HEK293 (cell line): ENCODE measurements around the gene GMPPA.

Experiments used
- CTCF ChIA-PET: fragments of 350-600 bp; formaldehyde crosslinking; extraction: SDS; loops from one replicate; lab custom pipeline; 2021; ENCODE audit warnings: antibody characterized with exemption; lab: Yijun Ruan, JAX
- POLR2A ChIA-PET: fragments of 300-600 bp; formaldehyde crosslinking; extraction: SDS; loops from one replicate; lab custom pipeline; 2020; ENCODE audit warnings: antibody characterized with exemption, inconsistent platforms; lab: Yijun Ruan, JAX
- H3K27ac ChIP-seq: fragments of 200-500 bp; sonication (Bioruptor generic); 2 replicates; pipeline ENCODE4 v1.5.1; 2014; ENCODE audit warnings: low read depth, low read length, control low read depth, inconsistent platforms; ENCODE audit errors: extremely low read depth
- H3K36me3 ChIP-seq, 2 experiments: fragments of 200-500 bp in 1 of 2; sonication (Bioruptor generic) in 1 of 2; 1 replicate in 1 of 2; 2 replicates in 1 of 2; pipeline ENCODE4 v1.5.1; 2014 to 2017; ENCODE audit warnings: inconsistent platforms in 2 of 2, low read length in 2 of 2; ENCODE audit not compliant: control insufficient read depth in 2 of 2, insufficient read depth in 1 of 2
- H3K4me1 ChIP-seq: fragments of 200-500 bp; sonication (Bioruptor generic); 2 replicates; pipeline ENCODE4 v1.5.1; 2014; ENCODE audit warnings: mild to moderate bottlenecking, low read length, inconsistent platforms; ENCODE audit not compliant: control insufficient read depth, insufficient read depth
- H3K4me3 ChIP-seq: 2 replicates; pipeline ENCODE4 v1.5.1; 2011; ENCODE audit warnings: low read depth, mild to moderate bottlenecking, control low read depth, low read length, moderate library complexity
- H3K9me3 ChIP-seq: fragments of 200-500 bp; sonication (Bioruptor generic); 2 replicates; pipeline ENCODE4 v1.5.1; 2014; ENCODE audit warnings: low read depth, low read length, inconsistent platforms; ENCODE audit not compliant: control insufficient read depth, insufficient read depth
- GLIS1 ChIP-seq: fragments of 450-650 bp; formaldehyde crosslinking; IDR thresholded peaks from 2 replicates; pipeline ENCODE4 v1.5.1; 2016; ENCODE audit warnings: missing biosample characterization, missing genetic modification characterization
- HOXA7 ChIP-seq: sonication (generic); formaldehyde crosslinking; IDR thresholded peaks from 2 replicates; pipeline ENCODE4 v1.8.1; 2022; ENCODE audit warnings: missing genetic modification reagents, borderline replicate concordance
- IKZF3 ChIP-seq: fragments of 450-650 bp; IDR thresholded peaks from 2 replicates; pipeline ENCODE4 v1.5.0; 2018; ENCODE audit warnings: missing biosample characterization, mild to moderate bottlenecking, missing genetic modification characterization, moderate library complexity
- RBAK ChIP-seq: fragments of 450-650 bp; formaldehyde crosslinking; IDR thresholded peaks from 2 replicates; pipeline ENCODE4 v1.5.1; 2016; ENCODE audit warnings: missing biosample characterization, missing genetic modification characterization
- ZBTB1 ChIP-seq: fragments of 450-650 bp; formaldehyde crosslinking; IDR thresholded peaks from 2 replicates; pipeline ENCODE4 v1.5.1; 2016; ENCODE audit warnings: missing biosample characterization, missing genetic modification characterization
- ZFP3 ChIP-seq: fragments of 450-650 bp; formaldehyde crosslinking; IDR thresholded peaks from 2 replicates; pipeline ENCODE4 v1.5.1; 2016; ENCODE audit warnings: low read depth, missing biosample characterization, missing genetic modification characterization
- ZIC2 ChIP-seq: fragments of 450-650 bp; formaldehyde crosslinking; IDR thresholded peaks from 2 replicates; pipeline ENCODE4 v1.5.1; 2016; ENCODE audit warnings: missing biosample characterization, missing genetic modification characterization
- ZNF114 ChIP-seq: fragments of 450-650 bp; formaldehyde crosslinking; IDR thresholded peaks from 2 replicates; pipeline ENCODE4 v1.5.0; 2017; ENCODE audit warnings: missing biosample characterization, missing genetic modification characterization
- ZNF138 ChIP-seq: fragments of 450-650 bp; formaldehyde crosslinking; IDR thresholded peaks from 2 replicates; pipeline ENCODE4 v1.5.1; 2016; ENCODE audit warnings: missing biosample characterization, missing genetic modification characterization, borderline replicate concordance
- ZNF174 ChIP-seq: fragments of 450-650 bp; formaldehyde crosslinking; IDR thresholded peaks from 2 replicates; pipeline ENCODE4 v1.5.0; 2017; ENCODE audit warnings: missing biosample characterization, mild to moderate bottlenecking, missing genetic modification characterization
- ZNF175 ChIP-seq: fragments of 450-650 bp; formaldehyde crosslinking; IDR thresholded peaks from 2 replicates; pipeline ENCODE4 v1.5.1; 2016; ENCODE audit warnings: missing biosample characterization, missing genetic modification characterization
- ZNF2 ChIP-seq: fragments of 450-650 bp; formaldehyde crosslinking; IDR thresholded peaks from 2 replicates; pipeline ENCODE4 v1.5.1; 2016; ENCODE audit warnings: missing biosample characterization, missing genetic modification characterization
- ZNF37A ChIP-seq: fragments of 450-650 bp; IDR thresholded peaks from 2 replicates; pipeline ENCODE4 v1.5.1; 2018; ENCODE audit warnings: missing biosample characterization, missing genetic modification characterization
- ZNF510 ChIP-seq: fragments of 450-650 bp; formaldehyde crosslinking; IDR thresholded peaks from 2 replicates; pipeline ENCODE4 v1.5.1; 2018; ENCODE audit warnings: mild to moderate bottlenecking, missing genetic modification characterization, missing biosample characterization; ENCODE audit not compliant: insufficient replicate concordance
- ZNF561 ChIP-seq: fragments of 450-650 bp; IDR thresholded peaks from 2 replicates; pipeline ENCODE4 v1.5.1; 2018; ENCODE audit warnings: missing biosample characterization, missing genetic modification characterization, borderline replicate concordance
- ZNF785 ChIP-seq: fragments of 450-650 bp; formaldehyde crosslinking; IDR thresholded peaks from 2 replicates; pipeline ENCODE4 v1.5.1; 2016; ENCODE audit warnings: missing biosample characterization, missing genetic modification characterization
- ZSCAN23 ChIP-seq: fragments of 450-650 bp; formaldehyde crosslinking; IDR thresholded peaks from 2 replicates; pipeline ENCODE4 v1.5.1; 2016; ENCODE audit warnings: missing biosample characterization, missing genetic modification characterization
- TF ChIP-seq, protein P1 (sequence below): fragments of 450-650 bp; formaldehyde crosslinking; IDR thresholded peaks from 2 replicates; pipeline ENCODE4 v1.5.1; 2016; ENCODE audit warnings: missing biosample characterization, missing genetic modification characterization
- TF ChIP-seq, protein P2 (sequence below): fragments of 450-650 bp; formaldehyde crosslinking; IDR thresholded peaks from 2 replicates; pipeline ENCODE4 v1.5.1; 2016; ENCODE audit warnings: missing biosample characterization, missing genetic modification characterization
- TF ChIP-seq, protein P3 (sequence below): fragments of 450-650 bp; formaldehyde crosslinking; IDR thresholded peaks from 2 replicates; pipeline ENCODE4 v1.5.1; 2016; ENCODE audit warnings: missing biosample characterization, missing genetic modification characterization

The GMPPA gene

DNA sequence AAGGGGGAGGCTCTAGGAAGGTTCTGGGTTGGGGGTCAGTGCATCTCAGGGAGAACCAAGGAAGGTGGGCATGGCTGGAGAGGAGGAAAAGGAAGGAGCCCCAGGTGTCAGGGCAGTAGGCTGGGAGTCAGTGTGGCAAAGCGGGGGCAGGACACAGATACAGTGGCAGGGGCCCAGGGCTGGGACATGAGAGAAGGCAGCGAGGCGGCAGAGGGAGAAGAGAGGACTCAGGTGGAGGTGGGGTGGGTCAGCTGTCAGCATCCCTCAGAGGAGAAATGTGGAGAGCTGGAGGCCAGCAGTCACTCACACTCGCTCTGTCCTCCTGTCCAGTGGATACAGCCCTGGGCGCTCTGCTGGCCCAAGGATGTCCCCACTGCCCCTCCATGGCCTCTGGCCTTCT lies 5.6 kb upstream of the GMPPA start:
- no peak for TF ChIP-seq RBAK (tag by site-specific recombination)
- TF ChIP-seq, protein P1, sequence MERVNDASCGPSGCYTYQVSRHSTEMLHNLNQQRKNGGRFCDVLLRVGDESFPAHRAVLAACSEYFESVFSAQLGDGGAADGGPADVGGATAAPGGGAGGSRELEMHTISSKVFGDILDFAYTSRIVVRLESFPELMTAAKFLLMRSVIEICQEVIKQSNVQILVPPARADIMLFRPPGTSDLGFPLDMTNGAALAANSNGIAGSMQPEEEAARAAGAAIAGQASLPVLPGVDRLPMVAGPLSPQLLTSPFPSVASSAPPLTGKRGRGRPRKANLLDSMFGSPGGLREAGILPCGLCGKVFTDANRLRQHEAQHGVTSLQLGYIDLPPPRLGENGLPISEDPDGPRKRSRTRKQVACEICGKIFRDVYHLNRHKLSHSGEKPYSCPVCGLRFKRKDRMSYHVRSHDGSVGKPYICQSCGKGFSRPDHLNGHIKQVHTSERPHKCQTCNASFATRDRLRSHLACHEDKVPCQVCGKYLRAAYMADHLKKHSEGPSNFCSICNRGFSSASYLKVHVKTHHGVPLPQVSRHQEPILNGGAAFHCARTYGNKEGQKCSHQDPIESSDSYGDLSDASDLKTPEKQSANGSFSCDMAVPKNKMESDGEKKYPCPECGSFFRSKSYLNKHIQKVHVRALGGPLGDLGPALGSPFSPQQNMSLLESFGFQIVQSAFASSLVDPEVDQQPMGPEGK (tag by site-specific recombination), result no peak
- TF ChIP-seq HOXA7 (CRISPR knock-in tag), result no peak
- TF ChIP-seq IKZF3 (tag by site-specific recombination), result no peak
- no peak for TF ChIP-seq ZSCAN23 (tag by site-specific recombination)
- TF ChIP-seq ZNF510 (tag by site-specific recombination), result no peak
- TF ChIP-seq ZNF114, result no peak
- no peak for TF ChIP-seq ZNF37A (tag by site-specific recombination)
- TF ChIP-seq ZFP3, result no peak
- no peak for TF ChIP-seq ZNF174
- no peak for TF ChIP-seq ZBTB1 (tag by site-specific recombination)
- no peak for TF ChIP-seq ZNF561 (tag by site-specific recombination)
- TF ChIP-seq, protein P2, sequence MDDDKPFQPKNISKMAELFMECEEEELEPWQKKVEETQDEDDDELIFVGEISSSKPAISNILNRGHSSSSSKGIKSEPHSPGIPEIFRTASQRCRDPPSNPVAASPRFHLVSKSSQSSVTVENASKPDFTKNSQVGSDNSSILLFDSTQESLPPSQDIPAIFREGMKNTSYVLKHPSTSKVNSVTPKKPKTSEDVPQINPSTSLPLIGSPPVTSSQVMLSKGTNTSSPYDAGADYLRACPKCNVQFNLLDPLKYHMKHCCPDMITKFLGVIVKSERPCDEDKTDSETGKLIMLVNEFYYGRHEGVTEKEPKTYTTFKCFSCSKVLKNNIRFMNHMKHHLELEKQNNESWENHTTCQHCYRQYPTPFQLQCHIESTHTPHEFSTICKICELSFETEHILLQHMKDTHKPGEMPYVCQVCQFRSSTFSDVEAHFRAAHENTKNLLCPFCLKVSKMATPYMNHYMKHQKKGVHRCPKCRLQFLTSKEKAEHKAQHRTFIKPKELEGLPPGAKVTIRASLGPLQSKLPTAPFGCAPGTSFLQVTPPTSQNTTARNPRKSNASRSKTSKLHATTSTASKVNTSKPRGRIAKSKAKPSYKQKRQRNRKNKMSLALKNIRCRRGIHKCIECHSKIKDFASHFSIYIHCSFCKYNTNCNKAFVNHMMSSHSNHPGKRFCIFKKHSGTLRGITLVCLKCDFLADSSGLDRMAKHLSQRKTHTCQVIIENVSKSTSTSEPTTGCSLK, result no peak
- TF ChIP-seq ZNF785 (tag by site-specific recombination), result no peak
- no peak for TF ChIP-seq ZIC2 (tag by site-specific recombination)
- no peak for TF ChIP-seq GLIS1 (tag by site-specific recombination)
- Histone ChIP-seq H3K9me3 (no peaks in the 10 kb centered on the region), H3K4me1 (peaks cover 3% of the 10 kb centered on the region; the same call in 1 of the 2 replicates), H3K36me3 (no peaks in the 10 kb centered on the region), H3K4me3 (no peak overlapping the region), H3K27ac (no peak overlapping the region)
- CTCF ChIA-PET, result interaction anchor here (1.1 to 11.4 kb wide), 6 partner anchors 13 to 91 kb away, joined by 3 to 252 read pairs (median 79); partner anchors contain the start of gene ASIC4
- POLR2A ChIA-PET, result interaction anchor here (0.6 kb wide), 1 partner anchor 35 kb away, joined by 6 read pairs; no protein-coding TSS in a partner anchor

DNA sequence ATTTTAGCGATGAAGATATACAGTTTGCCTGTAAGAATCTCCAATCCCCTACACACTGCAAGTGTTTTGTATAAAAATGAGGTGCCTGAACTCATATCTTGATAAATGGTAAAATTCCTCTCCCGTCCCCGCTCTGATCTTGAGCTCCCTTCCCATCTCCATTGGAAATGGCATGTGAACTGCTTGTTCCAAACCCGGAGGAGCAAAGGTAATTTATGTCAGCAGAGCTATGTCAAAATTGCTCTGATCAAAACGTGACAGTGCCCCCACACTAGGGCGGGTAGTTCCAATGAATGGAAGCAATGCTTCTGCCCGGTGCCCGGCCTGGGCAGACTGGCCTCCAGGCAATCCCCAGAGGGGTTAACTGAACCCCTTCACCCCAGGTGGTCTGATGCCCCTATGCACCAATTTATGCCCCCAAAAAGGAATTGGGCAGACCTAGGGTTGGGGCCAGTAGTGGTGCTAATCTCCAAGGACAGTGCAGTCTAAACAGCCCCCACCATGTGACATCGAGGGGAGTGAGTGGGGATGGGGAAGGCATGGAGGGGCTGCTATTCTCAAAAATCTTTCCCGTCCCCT lies 3.6 kb upstream of the GMPPA start:
- no peak for TF ChIP-seq ZNF2 (tag by site-specific recombination)
- TF ChIP-seq ZNF138 (tag by site-specific recombination), result no peak
- TF ChIP-seq, protein P1 (tag by site-specific recombination), result peak; percentile 39; the same call in 1 of the 2 replicates
- TF ChIP-seq, protein P3, sequence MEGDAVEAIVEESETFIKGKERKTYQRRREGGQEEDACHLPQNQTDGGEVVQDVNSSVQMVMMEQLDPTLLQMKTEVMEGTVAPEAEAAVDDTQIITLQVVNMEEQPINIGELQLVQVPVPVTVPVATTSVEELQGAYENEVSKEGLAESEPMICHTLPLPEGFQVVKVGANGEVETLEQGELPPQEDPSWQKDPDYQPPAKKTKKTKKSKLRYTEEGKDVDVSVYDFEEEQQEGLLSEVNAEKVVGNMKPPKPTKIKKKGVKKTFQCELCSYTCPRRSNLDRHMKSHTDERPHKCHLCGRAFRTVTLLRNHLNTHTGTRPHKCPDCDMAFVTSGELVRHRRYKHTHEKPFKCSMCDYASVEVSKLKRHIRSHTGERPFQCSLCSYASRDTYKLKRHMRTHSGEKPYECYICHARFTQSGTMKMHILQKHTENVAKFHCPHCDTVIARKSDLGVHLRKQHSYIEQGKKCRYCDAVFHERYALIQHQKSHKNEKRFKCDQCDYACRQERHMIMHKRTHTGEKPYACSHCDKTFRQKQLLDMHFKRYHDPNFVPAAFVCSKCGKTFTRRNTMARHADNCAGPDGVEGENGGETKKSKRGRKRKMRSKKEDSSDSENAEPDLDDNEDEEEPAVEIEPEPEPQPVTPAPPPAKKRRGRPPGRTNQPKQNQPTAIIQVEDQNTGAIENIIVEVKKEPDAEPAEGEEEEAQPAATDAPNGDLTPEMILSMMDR (tag by site-specific recombination), result peak; percentile 71; the same call in 1 of the 2 replicates
- no peak for TF ChIP-seq ZNF175
- H3K4me3 ChIP-seq, result no peak overlapping the region
- POLR2A ChIA-PET, result interaction anchor here (0.6 to 1.5 kb wide), 3 partner anchors 9 to 47 kb away, joined by 3 to 7 read pairs (median 6); no protein-coding TSS in a partner anchor
- CTCF ChIA-PET, result interaction anchor here (0.6 to 11.4 kb wide), 35 partner anchors 9 to 493 kb away, joined by 3 to 252 read pairs (median 4); partner anchors contain the start of genes ASIC4 and DNPEP
- H3K36me3 ChIP-seq, result no peaks in the 10 kb centered on the region
- peaks cover 4% of the 10 kb centered on the region; the same call in 1 of the 2 replicates for H3K4me1 ChIP-seq
- H3K9me3 ChIP-seq, result no peaks in the 10 kb centered on the region
- no peak overlapping the region for H3K27ac ChIP-seq
